Epidermal melanocyte (primary cell): Measurements from ENCODE around the gene ANO10.
"Not testable (repeated sequence)": the region's sequence is repeated elsewhere in the genome, so short reads cannot be mapped to it uniquely, and the experiment has no call there.

Source experiments
- DNase-seq: peaks from one replicate; pipeline ENCODE4 v3.0.0; 2011; ENCODE audit warnings: low spot score; ENCODE audit not compliant: insufficient read length

ANO10 gene

GRCh38 chr3:43379343-43379742 is 242.5 kb downstream of the ANO10 start:
- DNase-seq: no peak

GRCh38 chr3:43378066-43378935 is 243.5 kb downstream of the ANO10 start:
- no peak for DNase-seq

GRCh38 chr3:43373560-43373928 is 248.3 kb downstream of the ANO10 start:
- DNase-seq: no peak

GRCh38 chr3:43372809-43373559 is 248.8 kb downstream of the ANO10 start:
- DNase-seq: no peak

GRCh38 chr3:43372007-43372740 is 249.6 kb downstream of the ANO10 start:
- no peak for DNase-seq

GRCh38 chr3:43371494-43371893 is 250.3 kb downstream of the ANO10 start:
- no peak for DNase-seq

GRCh38 chr3:43370293-43370980 is 251.4 kb downstream of the ANO10 start:
- DNase-seq: no peak

- DNase-seq: no peak
Measured at GRCh38 chr3:43369404-43370292, 252.2 kb downstream of the ANO10 start.

GRCh38 chr3:43366885-43367284 is 254.9 kb downstream of the ANO10 start:
- DNase-seq: no peak

- DNase-seq: no peak
Measured at GRCh38 chr3:43366481-43366880, 255.3 kb downstream of the ANO10 start.

GRCh38 chr3:43365601-43366305 is 256.1 kb downstream of the ANO10 start:
- DNase-seq: no peak

GRCh38 chr3:43364926-43365325 is 256.9 kb downstream of the ANO10 start:
- DNase-seq: no peak

GRCh38 chr3:43364494-43364893 is 257.3 kb downstream of the ANO10 start:
- no peak for DNase-seq

- peak; percentile 24 for DNase-seq
Measured at GRCh38 chr3:43363621-43364266, 258.1 kb downstream of the ANO10 start.

- DNase-seq: no peak
Measured at GRCh38 chr3:43362961-43363360, 258.9 kb downstream of the ANO10 start.

GRCh38 chr3:43362183-43362582 is 259.6 kb downstream of the ANO10 start:
- DNase-seq: no peak

- no peak for DNase-seq
Measured at GRCh38 chr3:43361077-43361476, 260.7 kb downstream of the ANO10 start.

GRCh38 chr3:43356033-43356432 is 265.8 kb downstream of the ANO10 start:
- not testable (repeated sequence) for DNase-seq
